GM12878 (cell line): ENCODE measurements around the gene SGTA.

Experiments
- CREB1 ChIP-seq: IDR thresholded peaks from 2 replicates; pipeline ENCODE4 v1.6.1; 2012; ENCODE audit warnings: low read depth, mild to moderate bottlenecking, inconsistent platforms
- MTA3 ChIP-seq: IDR thresholded peaks from 2 replicates; pipeline ENCODE4 v1.6.1; 2012; ENCODE audit warnings: low read length, inconsistent platforms, borderline replicate concordance
- PAX8 ChIP-seq: fragments of 450-650 bp; IDR thresholded peaks from 2 replicates; pipeline ENCODE4 v1.6.1; 2017; ENCODE audit warnings: mild to moderate bottlenecking, moderate library complexity
- RCOR1 ChIP-seq: conservative IDR thresholded peaks from 2 replicates; pipeline ENCODE4 v1.6.1; 2012; ENCODE audit warnings: low read depth, low read length, improper control_type of control experiment
- TAF1 ChIP-seq: IDR thresholded peaks from 2 replicates; pipeline ENCODE4 v1.6.1; 2011; ENCODE audit warnings: mild to moderate bottlenecking, low read depth, low read length, borderline replicate concordance
- TCF12 ChIP-seq: IDR thresholded peaks from 2 replicates; pipeline ENCODE4 v1.6.1; 2011; ENCODE audit warnings: low read depth, mild to moderate bottlenecking, low read length
- TF ChIP-seq, protein P1 (sequence below), 3 experiments: IDR thresholded peaks in 2 of 3; conservative IDR thresholded peaks in 1 of 3; 2 replicates each; pipeline ENCODE4 v1.5.1; 2011; ENCODE audit warnings: low read depth in 3 of 3, low read length in 3 of 3, mild to moderate bottlenecking in 3 of 3, control low read depth in 2 of 3, moderate library complexity in 2 of 3, inconsistent platforms in 1 of 3, mixed read lengths in 1 of 3; ENCODE audit not compliant: control insufficient read depth in 2 of 3, insufficient read depth in 1 of 3; ENCODE audit errors: extremely low read depth in 1 of 3

DNA sequence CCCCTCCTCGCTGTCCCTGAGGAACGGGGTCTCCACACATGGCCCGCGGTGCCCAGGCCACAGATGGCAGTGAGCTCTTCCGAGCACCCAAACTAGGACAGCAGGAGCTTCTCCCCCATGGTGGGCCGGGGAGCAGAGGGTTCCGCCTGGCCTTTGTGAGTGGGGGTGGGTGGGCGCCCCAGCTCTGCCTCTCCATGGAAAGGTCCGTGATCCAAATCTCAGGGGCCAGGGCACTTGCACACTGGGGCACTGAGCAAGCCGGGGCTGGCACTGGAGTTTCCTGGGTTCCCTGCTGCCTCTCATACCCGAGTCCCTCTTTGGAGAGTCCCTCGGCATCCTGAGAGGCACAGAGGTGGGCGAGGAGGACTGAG is 59.7 kb downstream of the SGTA start:
- TF ChIP-seq, protein P1, sequence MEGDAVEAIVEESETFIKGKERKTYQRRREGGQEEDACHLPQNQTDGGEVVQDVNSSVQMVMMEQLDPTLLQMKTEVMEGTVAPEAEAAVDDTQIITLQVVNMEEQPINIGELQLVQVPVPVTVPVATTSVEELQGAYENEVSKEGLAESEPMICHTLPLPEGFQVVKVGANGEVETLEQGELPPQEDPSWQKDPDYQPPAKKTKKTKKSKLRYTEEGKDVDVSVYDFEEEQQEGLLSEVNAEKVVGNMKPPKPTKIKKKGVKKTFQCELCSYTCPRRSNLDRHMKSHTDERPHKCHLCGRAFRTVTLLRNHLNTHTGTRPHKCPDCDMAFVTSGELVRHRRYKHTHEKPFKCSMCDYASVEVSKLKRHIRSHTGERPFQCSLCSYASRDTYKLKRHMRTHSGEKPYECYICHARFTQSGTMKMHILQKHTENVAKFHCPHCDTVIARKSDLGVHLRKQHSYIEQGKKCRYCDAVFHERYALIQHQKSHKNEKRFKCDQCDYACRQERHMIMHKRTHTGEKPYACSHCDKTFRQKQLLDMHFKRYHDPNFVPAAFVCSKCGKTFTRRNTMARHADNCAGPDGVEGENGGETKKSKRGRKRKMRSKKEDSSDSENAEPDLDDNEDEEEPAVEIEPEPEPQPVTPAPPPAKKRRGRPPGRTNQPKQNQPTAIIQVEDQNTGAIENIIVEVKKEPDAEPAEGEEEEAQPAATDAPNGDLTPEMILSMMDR (IDR thresholded peaks at IDR 0.05 in 2 of 3, conservative IDR thresholded peaks at IDR 0.05 in 1 of 3; ENCODE audit: control insufficient read depth in 2 of 3, extremely low read depth in 1 of 3, insufficient read depth in 1 of 3, low read depth in 3 of 3, low read length in 3 of 3) = no peak
- TF ChIP-seq MTA3 (no peak), PAX8 (no peak), CREB1 (no peak), TAF1 (no peak), RCOR1 (no peak), TCF12 (no peak)
